ENCODE data around the gene MS4A15. TPM values are rescaled to one million over a fixed set of nuclear protein-coding genes. Genes with fewer than 3 reads are reported as not detected.

The MS4A15 gene
- total and polyA plus RNA-seq, 9 donors = 0.15 to 1.1 (median 0.33) TPM; not detected in 6

- Histone ChIP-seq H3K9me3 (no peaks in the 10 kb centered on the region), H3K4me3 (no peak overlapping the region), H3K4me1 (ENCODE audit: insufficient read depth) (no peaks in the 10 kb centered on the region), H3K27ac (no peak overlapping the region), H3K36me3 (no peaks in the 10 kb centered on the region), H3K27me3 (no peaks in the 10 kb centered on the region)
- DNase-seq = no peak
- WGBS, 3 donors = 49 to 72% (median 60%) methylated on average over 3 of the region's 3 CpGs
- TF ChIP-seq CTCF (IDR thresholded peaks at IDR 0.05) = no peak
- TF ChIP-seq POLR2A (IDR thresholded peaks at IDR 0.05) = no peak
- no peak for TF ChIP-seq EP300 (IDR thresholded peaks at IDR 0.05)
- intact Hi-C loops (cut with DNase I) = no loop called here
Observed at GRCh38 chr11:60809249-60809648, 52.6 kb downstream of the MS4A15 start.

- no peak overlapping the region for H3K27ac ChIP-seq
- 81 to 90% (median 88%) methylated on average over 11 of the region's 11 CpGs for WGBS, 3 donors
- no peaks in the 10 kb centered on the region for H3K36me3 ChIP-seq
- no peaks in the 10 kb centered on the region for H3K4me1 ChIP-seq (ENCODE audit: insufficient read depth)
- no peak overlapping the region for H3K4me3 ChIP-seq
- intact Hi-C loops (cut with DNase I) = no loop called here
- no peak for TF ChIP-seq EP300 (IDR thresholded peaks at IDR 0.05)
- no peak for TF ChIP-seq CTCF (IDR thresholded peaks at IDR 0.05)
- no peak for TF ChIP-seq POLR2A (IDR thresholded peaks at IDR 0.05)
- no peaks in the 10 kb centered on the region for H3K9me3 ChIP-seq
- no peaks in the 10 kb centered on the region for H3K27me3 ChIP-seq
- no peak for DNase-seq
Observed at GRCh38 chr11:60809691-60810090, 53.0 kb downstream of the MS4A15 start.

- 86 to 90% (median 90%) methylated on average over 4 of the region's 4 CpGs for WGBS, 3 donors
- no peaks in the 10 kb centered on the region for H3K9me3 ChIP-seq
- no peak overlapping the region for H3K4me3 ChIP-seq
- H3K27ac ChIP-seq = no peak overlapping the region
- no peaks in the 10 kb centered on the region for H3K27me3 ChIP-seq
- TF ChIP-seq CTCF (IDR thresholded peaks at IDR 0.05) (no peak), EP300 (IDR thresholded peaks at IDR 0.05) (no peak), POLR2A (IDR thresholded peaks at IDR 0.05) (no peak)
- H3K4me1 ChIP-seq (ENCODE audit: insufficient read depth) = no peaks in the 10 kb centered on the region
- no peaks in the 10 kb centered on the region for H3K36me3 ChIP-seq
- no peak for DNase-seq
- intact Hi-C loops (cut with DNase I) = no loop called here
Observed at GRCh38 chr11:60810151-60810550, 53.5 kb downstream of the MS4A15 start.

GRCh38 chr11:60810569-60810968 is 53.9 kb downstream of the MS4A15 start:
- Histone ChIP-seq H3K9me3 (no peaks in the 10 kb centered on the region), H3K4me3 (no peak overlapping the region), H3K4me1 (ENCODE audit: insufficient read depth) (no peaks in the 10 kb centered on the region), H3K27ac (no peak overlapping the region), H3K27me3 (no peaks in the 10 kb centered on the region), H3K36me3 (no peaks in the 10 kb centered on the region)
- WGBS, 3 donors = 39 to 57% (median 51%) methylated on average over 8 of the region's 8 CpGs
- intact Hi-C loops (cut with DNase I) = no loop called here
- DNase-seq = no peak
- TF ChIP-seq EP300 (IDR thresholded peaks at IDR 0.05) (no peak), POLR2A (IDR thresholded peaks at IDR 0.05) (no peak), CTCF (IDR thresholded peaks at IDR 0.05) (no peak)

GRCh38 chr11:60813324-60813723 is 56.7 kb downstream of the MS4A15 start:
- intact Hi-C loops (cut with DNase I) = no loop called here
- TF ChIP-seq CTCF (IDR thresholded peaks at IDR 0.05) (no peak), POLR2A (IDR thresholded peaks at IDR 0.05) (no peak), EP300 (IDR thresholded peaks at IDR 0.05) (no peak)
- DNase-seq = no peak
- Histone ChIP-seq H3K27ac (no peak overlapping the region), H3K4me1 (ENCODE audit: insufficient read depth) (no peaks in the 10 kb centered on the region), H3K27me3 (no peaks in the 10 kb centered on the region), H3K36me3 (no peaks in the 10 kb centered on the region), H3K4me3 (no peak overlapping the region), H3K9me3 (no peaks in the 10 kb centered on the region)
- WGBS, 3 donors = 95 to 100% (median 97%) methylated on average over 1 of the region's 1 CpG

Data from ovary (tissue), 9 donors.